SK-N-MC (cell line): ENCODE measurements around the gene CATSPERE.

Experiments used
- EZH2 ChIP-seq: fragments of 200-600 bp; sonication (generic); IDR thresholded peaks from one replicate; pipeline ENCODE4 v1.6.1; 2017; ENCODE audit warnings: antibody characterized with exemption
- POLR2AphosphoS5 ChIP-seq: IDR thresholded peaks from 2 replicates; pipeline ENCODE4 v1.6.1; 2012; ENCODE audit warnings: mild to moderate bottlenecking, low read depth, low read length, borderline replicate concordance

GRCh38 chr1:244678697-244679096 is 217.6 kb downstream of the CATSPERE start:
- no peak for TF ChIP-seq EZH2
- no peak for TF ChIP-seq POLR2AphosphoS5
